Fibroblast of villous mesenchyme (primary cell): Measurements from ENCODE around the gene SGCA. TPM values are rescaled to one million over a fixed set of nuclear protein-coding genes. Genes with fewer than 3 reads are reported as not detected.

Experiments used
- DNase-seq: peaks from one replicate; pipeline ENCODE4 v3.0.0-alpha.2; 2010; ENCODE audit warnings: low read depth
- H3K4me3 ChIP-seq: 2 replicates; pipeline ENCODE4 v1.5.1; 2011; ENCODE audit warnings: low read depth, mild to moderate bottlenecking, low read length
- CTCF ChIP-seq: IDR thresholded peaks from 2 replicates; pipeline ENCODE4 v1.5.1; 2012; ENCODE audit warnings: low read depth, mild to moderate bottlenecking, low read length; ENCODE audit not compliant: insufficient read depth
- total RNA-seq: library from RNA; depleted of rRNA; stranded (reverse); fragments of >200 nt; gene quantifications from 2 replicates; pipeline ENCODE4 v1.2.3, GENCODE V29; 2012

Gene SGCA
- total RNA-seq, 1 donor = not detected

- peak; percentile 63 for DNase-seq
- peak overlapping the region; percentile 10 for H3K4me3 ChIP-seq
- TF ChIP-seq CTCF = no peak
These were observed 25.0 kb downstream of the SGCA start for GRCh38 chr17:50190603-50191358.

DNA sequence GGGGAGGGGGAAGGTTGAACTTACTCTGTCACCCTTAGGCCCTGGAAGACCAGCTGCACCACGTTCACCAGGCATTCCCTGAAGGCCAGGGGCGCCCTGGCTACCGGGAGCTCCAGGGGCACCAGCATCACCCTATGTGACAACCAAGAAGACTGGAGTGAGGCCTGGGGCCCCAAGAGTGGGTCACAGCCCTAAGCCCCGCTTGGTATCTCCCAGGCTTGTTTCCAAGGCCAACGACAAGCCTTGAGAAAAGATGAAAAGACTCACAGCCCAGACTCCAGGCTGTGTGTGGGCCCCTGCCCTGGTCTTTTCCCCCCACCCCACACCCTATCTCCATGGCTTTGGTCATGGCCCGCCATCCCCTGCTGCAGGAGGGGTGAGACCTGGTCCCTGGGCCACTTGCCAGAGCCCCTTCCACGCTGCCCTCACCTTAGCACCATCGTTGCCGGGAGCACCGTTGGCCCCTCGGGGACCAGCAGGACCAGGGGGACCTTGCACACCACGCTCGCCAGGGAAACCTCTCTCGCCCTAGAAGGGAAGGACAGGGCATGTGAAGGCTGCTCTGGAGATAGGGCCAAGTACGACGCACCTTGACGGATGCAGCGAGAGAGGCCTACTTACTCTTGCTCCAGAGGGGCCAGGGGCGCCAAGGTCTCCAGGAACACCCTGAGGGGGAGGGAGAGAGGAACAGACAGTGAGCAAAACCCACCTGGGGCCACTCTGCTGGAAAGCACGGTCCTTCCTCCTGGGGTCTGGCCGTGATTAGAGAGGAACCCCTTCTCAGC, 25.7 kb downstream of the SGCA start:
- DNase-seq = no peak
- no peak for TF ChIP-seq CTCF
- no peak overlapping the region for H3K4me3 ChIP-seq

GRCh38 chr17:50192144-50192617, 26.4 kb downstream of the SGCA start:
- peak overlapping the region; percentile 34 for H3K4me3 ChIP-seq
- no peak for TF ChIP-seq CTCF
- DNase-seq = no peak

- H3K4me3 ChIP-seq = peak overlapping the region; percentile 34
- no peak for DNase-seq
- TF ChIP-seq CTCF = no peak
These were observed 26.9 kb downstream of the SGCA start for GRCh38 chr17:50192618-50193291.

DNA sequence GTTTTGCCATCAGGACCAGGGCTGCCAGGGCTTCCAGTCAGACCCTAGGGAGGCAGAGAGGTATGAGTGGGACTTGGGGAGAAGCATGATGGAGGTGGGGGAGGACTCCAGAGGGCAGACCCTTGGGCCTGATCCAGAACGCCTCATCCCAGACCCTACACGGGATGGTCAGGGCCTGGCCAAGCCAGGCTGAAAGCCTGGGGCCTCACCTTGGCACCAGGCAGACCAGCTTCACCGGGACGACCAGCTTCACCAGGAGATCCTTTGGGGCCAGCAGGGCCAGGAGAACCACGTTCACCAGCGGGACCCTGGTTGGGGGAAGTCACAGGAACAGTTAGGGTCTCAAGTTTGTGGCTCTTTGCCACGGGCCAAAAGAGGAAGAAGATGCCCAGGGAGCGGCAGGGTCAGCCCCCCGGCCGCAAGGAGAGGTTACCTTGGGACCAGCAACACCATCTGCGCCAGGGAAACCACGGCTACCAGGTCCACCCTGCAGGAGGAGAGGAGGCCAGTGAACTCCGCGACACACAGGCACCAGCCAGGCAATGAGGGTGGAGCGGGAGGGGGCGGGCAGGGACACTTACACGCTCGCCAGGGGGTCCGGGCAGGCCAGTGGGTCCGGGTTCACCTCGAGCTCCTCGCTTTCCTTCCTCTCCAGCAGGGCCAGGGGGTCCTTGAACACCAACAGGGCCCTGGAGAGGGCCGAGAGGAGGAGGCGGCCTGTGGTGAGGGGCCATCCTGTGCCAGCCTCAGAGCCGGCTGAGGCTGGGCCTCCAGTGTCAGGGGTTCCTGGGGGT, 28.5 kb downstream of the SGCA start:
- peak overlapping the region; percentile 100 for H3K4me3 ChIP-seq
- DNase-seq = no peak
- TF ChIP-seq CTCF = no peak
